ENCODE results near the gene SLITRK5.

SLITRK5 gene
- long read RNA-seq, donor 1, full-length matches to known transcripts = 1 of 1 reads
- long read RNA-seq, donor 1, partial matches to known transcripts = 0 of 1 reads
- long read RNA-seq, donor 1, other reads (novel, unspliced or antisense) = 0 of 1 reads
- long read RNA-seq, donor 2 = 0 reads
- long read RNA-seq, donor 3 = 0 reads
- long read RNA-seq, donor 4 = 0 reads
- long read RNA-seq, donor 5, full-length matches to known transcripts = 1 of 1 reads
- long read RNA-seq, donor 5, partial matches to known transcripts = 0 of 1 reads
- long read RNA-seq, donor 5, other reads (novel, unspliced or antisense) = 0 of 1 reads
- long read RNA-seq, donor 6 = 0 reads
- long read RNA-seq, donor 7, full-length matches to known transcripts = 1 of 1 reads
- long read RNA-seq, donor 7, partial matches to known transcripts = 0 of 1 reads
- long read RNA-seq, donor 7, other reads (novel, unspliced or antisense) = 0 of 1 reads
- long read RNA-seq, donor 8 = 0 reads

- DNase-seq = peak; percentile 91
Observed at GRCh38 chr13:87671031-87671752, at the start of gene SLITRK5. Gene SLITRK5, plus strand, starts transcription at chr13:87671371. Its CDS starts 4,018 bp downstream, at chr13:87675389.

GRCh38 chr13:87622971-87623370 lies 48.2 kb upstream of the SLITRK5 start:
- no peak for DNase-seq

- no peak for DNase-seq
Observed at GRCh38 chr13:87656306-87656705, 14.9 kb upstream of the SLITRK5 start.

- DNase-seq = no peak
Observed at GRCh38 chr13:87661471-87661870, 9.7 kb upstream of the SLITRK5 start.

GRCh38 chr13:87666831-87667230 lies 4.3 kb upstream of the SLITRK5 start:
- DNase-seq = no peak

GRCh38 chr13:87667686-87668085 lies 3.5 kb upstream of the SLITRK5 start:
- no peak for DNase-seq

GRCh38 chr13:87669379-87669978 lies 1.7 kb upstream of the SLITRK5 start:
- no peak for DNase-seq

- DNase-seq = peak; percentile 66
Observed at GRCh38 chr13:87671753-87672605, 808 bp downstream of the SLITRK5 start.

GRCh38 chr13:87674247-87674738 lies 3.1 kb downstream of the SLITRK5 start:
- DNase-seq = peak; percentile 30

- no peak for DNase-seq
Observed at GRCh38 chr13:87675851-87676250, 4.7 kb downstream of the SLITRK5 start.

- no peak for DNase-seq
Observed at GRCh38 chr13:87676254-87677042, 5.3 kb downstream of the SLITRK5 start.

GRCh38 chr13:87677043-87677495 lies 5.9 kb downstream of the SLITRK5 start:
- peak; percentile 2 for DNase-seq

GRCh38 chr13:87677496-87678371 lies 6.6 kb downstream of the SLITRK5 start:
- DNase-seq = peak; percentile 63

- DNase-seq = no peak
Observed at GRCh38 chr13:87678372-87678752, 7.2 kb downstream of the SLITRK5 start.

- DNase-seq = no peak
Observed at GRCh38 chr13:87680298-87680697, 9.1 kb downstream of the SLITRK5 start.

GRCh38 chr13:87684850-87685742 lies 13.9 kb downstream of the SLITRK5 start:
- DNase-seq = no peak

- DNase-seq = no peak
Observed at GRCh38 chr13:87696458-87696857, 25.3 kb downstream of the SLITRK5 start.

- no peak for DNase-seq
Observed at GRCh38 chr13:87698268-87698667, 27.1 kb downstream of the SLITRK5 start.

GRCh38 chr13:87709947-87710346 lies 38.8 kb downstream of the SLITRK5 start:
- no peak for DNase-seq
